ENCODE results near the gene SLC15A1.
"Not testable (repeated sequence)": the region's sequence is repeated elsewhere in the genome, so short reads cannot be mapped to it uniquely, and the experiment has no call there.

Gene SLC15A1

GRCh38 chr13:98648686-98649085, 103.8 kb downstream of the SLC15A1 start:
- no peak for DNase-seq
- in situ Hi-C loops (cut with HindIII; ENCODE audit: low pct_ligation_motif_present, low pct_unique_long_range_greater_than_20kb, low sequenced_read_pairs), result no loop called here

GRCh38 chr13:98648141-98648540, 104.3 kb downstream of the SLC15A1 start:
- no peak for DNase-seq
- in situ Hi-C loops (cut with HindIII; ENCODE audit: low pct_ligation_motif_present, low pct_unique_long_range_greater_than_20kb, low sequenced_read_pairs), result no loop called here

GRCh38 chr13:98647121-98647520, 105.4 kb downstream of the SLC15A1 start:
- in situ Hi-C loops (cut with HindIII; ENCODE audit: low pct_ligation_motif_present, low pct_unique_long_range_greater_than_20kb, low sequenced_read_pairs), result no loop called here
- no peak for DNase-seq

- no peak for DNase-seq
- in situ Hi-C loops (cut with HindIII; ENCODE audit: low pct_ligation_motif_present, low pct_unique_long_range_greater_than_20kb, low sequenced_read_pairs), result no loop called here
These were observed 109.0 kb downstream of the SLC15A1 start for GRCh38 chr13:98643479-98643878.

GRCh38 chr13:98641075-98641474, 111.4 kb downstream of the SLC15A1 start:
- no peak for DNase-seq
- in situ Hi-C loops (cut with HindIII; ENCODE audit: low pct_ligation_motif_present, low pct_unique_long_range_greater_than_20kb, low sequenced_read_pairs), result no loop called here

- in situ Hi-C loops (cut with HindIII; ENCODE audit: low pct_ligation_motif_present, low pct_unique_long_range_greater_than_20kb, low sequenced_read_pairs); DNase-seq: not testable (repeated sequence)
These were observed 112.7 kb downstream of the SLC15A1 start for GRCh38 chr13:98639785-98640184.

- DNase-seq; in situ Hi-C loops (cut with HindIII; ENCODE audit: low pct_ligation_motif_present, low pct_unique_long_range_greater_than_20kb, low sequenced_read_pairs): not testable (repeated sequence)
These were observed 114.1 kb downstream of the SLC15A1 start for GRCh38 chr13:98638352-98638751.

Data from ACHN (cell line).